A549 (cell line): ENCODE measurements around the gene DAB1. TPM values are rescaled to one million over a fixed set of nuclear protein-coding genes. Genes with fewer than 3 reads are reported as not detected.

Experiments
- ATAC-seq, 2 experiments: fragments of 200-7000 bp in 1 of 2; fragments of >200 bp in 1 of 2; cut with Nextera tagmentation in 1 of 2; cut with Tn5 transposase in 1 of 2; 3 replicates each; pipeline versions ENCODE4 v1.8.0 to v1.9.1; 2018 to 2020; ENCODE audit warnings: mild to moderate bottlenecking in 1 of 2, moderate library complexity in 1 of 2
- CTCF ChIA-PET: fragments of 300-600 bp; sonication (Branson Sonifier 250); formaldehyde crosslinking; extraction: SDS; loops from one replicate; lab custom pipeline; 2021; ENCODE audit warnings: antibody characterized with exemption, inconsistent platforms; lab: Yijun Ruan, JAX
- POLR2A ChIA-PET: fragments of 350-600 bp; formaldehyde crosslinking; extraction: SDS; loops from one replicate; lab custom pipeline; 2021; ENCODE audit warnings: antibody characterized with exemption, inconsistent platforms; lab: Yijun Ruan, JAX
- DNase-seq, 2 experiments: peaks; one replicate each; pipeline versions ENCODE4 v3.0.0 to v3.0.0-alpha.2; 2011 to 2016; ENCODE audit warnings: low read depth in 1 of 2, low spot score in 1 of 2
- FAIRE-seq: peaks from 2 replicates; lab custom pipeline; 2011; peaks lifted over from hg19 to GRCh38; lab: Jason Lieb, UNC
- H3K27ac ChIP-seq, 2 experiments: fragments of >200 bp; sonication (Bioruptor Twin); formaldehyde crosslinking; 3 replicates each; pipeline ENCODE4 v1.5.1; 2016 to 2017
- H3K4me1 ChIP-seq: fragments of >200 bp; sonication (Bioruptor Twin); formaldehyde crosslinking; 3 replicates; pipeline ENCODE4 v1.6.1; 2016
- H3K4me2 ChIP-seq: fragments of >200 bp; sonication (Bioruptor Twin); formaldehyde crosslinking; 3 replicates; pipeline ENCODE4 v1.6.1; 2016
- H3K4me3 ChIP-seq: fragments of >200 bp; sonication (Bioruptor Twin); formaldehyde crosslinking; 3 replicates; pipeline ENCODE4 v1.5.1; 2016
- H3K9me3 ChIP-seq: fragments of >200 bp; sonication (Bioruptor Twin); formaldehyde crosslinking; 3 replicates; pipeline ENCODE4 v1.6.1; 2016
- BHLHE40 ChIP-seq: IDR thresholded peaks from 2 replicates; pipeline ENCODE4 v1.6.1; 2012; ENCODE audit warnings: low read depth, low read length, inconsistent platforms
- CEBPB ChIP-seq, 2 experiments: fragments of >200 bp in 1 of 2; sonication (Bioruptor Twin) in 1 of 2; formaldehyde crosslinking in 1 of 2; IDR thresholded peaks; 2 replicates each; pipeline ENCODE4 v1.6.1; 2012 to 2016
- EHMT2 ChIP-seq: fragments of 200-600 bp; sonication (generic); IDR thresholded peaks from 2 replicates; pipeline ENCODE4 v1.6.1; 2016; ENCODE audit warnings: antibody characterized with exemption, low read depth, mild to moderate bottlenecking, moderate library complexity
- ESRRA ChIP-seq: fragments of 150-350 bp; IDR thresholded peaks from 2 replicates; pipeline ENCODE4 v1.6.1; 2014; ENCODE audit warnings: mild to moderate bottlenecking, low read length, borderline replicate concordance
- FOSB ChIP-seq: fragments of 250-450 bp; sonication (Bioruptor Pico); IDR thresholded peaks from 2 replicates; pipeline ENCODE4 v1.5.0; 2020; ENCODE audit warnings: mild to moderate bottlenecking, moderate library complexity
- FOXS1 ChIP-seq: fragments of 250-450 bp; sonication (Bioruptor Pico); IDR thresholded peaks from 2 replicates; pipeline ENCODE4 v1.5.0; 2020; ENCODE audit warnings: mild to moderate bottlenecking, moderate library complexity
- HEYL ChIP-seq: fragments of 250-450 bp; sonication (Bioruptor Pico); IDR thresholded peaks from 2 replicates; pipeline ENCODE4 v1.8.0; 2021; ENCODE audit warnings: mild to moderate bottlenecking, moderate library complexity
- HOXA7 ChIP-seq: fragments of 250-450 bp; sonication (Bioruptor Pico); IDR thresholded peaks from 2 replicates; pipeline ENCODE4 v1.5.0; 2020; ENCODE audit warnings: mild to moderate bottlenecking, moderate library complexity
- KDM1A ChIP-seq: fragments of 200-600 bp; sonication (generic); IDR thresholded peaks from 2 replicates; pipeline ENCODE4 v1.6.1; 2016; ENCODE audit warnings: low read depth, mild to moderate bottlenecking
- MAFK ChIP-seq: fragments of 450-650 bp; IDR thresholded peaks from 2 replicates; pipeline ENCODE4 v1.6.1; 2014; ENCODE audit not compliant: partially characterized antibody
- MYC ChIP-seq: IDR thresholded peaks from 2 replicates; pipeline ENCODE4 v1.6.1; 2012; ENCODE audit warnings: mild to moderate bottlenecking, inconsistent platforms, low read length, improper control_type of control experiment, borderline replicate concordance
- NPAS2 ChIP-seq: fragments of 250-450 bp; sonication (Bioruptor Pico); IDR thresholded peaks from 2 replicates; pipeline ENCODE4 v1.8.0; 2022; ENCODE audit warnings: mild to moderate bottlenecking, moderate library complexity, borderline replicate concordance
- PHF8 ChIP-seq: fragments of 200-600 bp; sonication (generic); IDR thresholded peaks from 2 replicates; pipeline ENCODE4 v1.6.1; 2016; ENCODE audit warnings: low read depth, mild to moderate bottlenecking, antibody characterized with exemption, moderate library complexity, borderline replicate concordance
- POLR2A ChIP-seq: IDR thresholded peaks from 2 replicates; pipeline ENCODE4 v1.6.1; 2012; ENCODE audit warnings: mild to moderate bottlenecking, low read length
- RARB ChIP-seq: fragments of 250-450 bp; sonication (Bioruptor Pico); IDR thresholded peaks from 2 replicates; pipeline ENCODE4 v1.8.0; 2021; ENCODE audit warnings: mild to moderate bottlenecking, moderate library complexity
- RCOR1 ChIP-seq: fragments of 150-350 bp; IDR thresholded peaks from 2 replicates; pipeline ENCODE4 v1.6.1; 2014; ENCODE audit warnings: antibody characterized with exemption, low read length, low read depth
- RNF2 ChIP-seq: fragments of 200-600 bp; sonication (generic); IDR thresholded peaks from 2 replicates; pipeline ENCODE4 v1.6.1; 2016; ENCODE audit warnings: low read depth, mild to moderate bottlenecking, antibody characterized with exemption, moderate library complexity, borderline replicate concordance
- SMC3 ChIP-seq: fragments of >200 bp; sonication (Bioruptor Twin); formaldehyde crosslinking; IDR thresholded peaks from 3 replicates; pipeline ENCODE4 v1.6.1; 2018; ENCODE audit warnings: inconsistent platforms
- ZC3H11A ChIP-seq: fragments of 450-650 bp; IDR thresholded peaks from 2 replicates; pipeline ENCODE4 v1.6.1; 2014; ENCODE audit warnings: antibody characterized with exemption, mild to moderate bottlenecking
- ZFP36 ChIP-seq: fragments of 450-650 bp; IDR thresholded peaks from 2 replicates; pipeline ENCODE4 v1.6.1; 2014; ENCODE audit warnings: borderline replicate concordance; ENCODE audit not compliant: partially characterized antibody
- ZNF302 ChIP-seq: fragments of 250-450 bp; sonication (Bioruptor Pico); IDR thresholded peaks from 2 replicates; pipeline ENCODE4 v1.9.0; 2021; ENCODE audit warnings: inconsistent platforms, mild to moderate bottlenecking, moderate library complexity
- WGBS: methylation state at CpG from one replicate; pipeline ENCODE4 v1.1.6; 2017; ENCODE audit errors: missing lambda C conversion rate; 5-methylcytosine and 5-hydroxymethylcytosine counted together
- polyA plus RNA-seq, 4 experiments: library from polyadenylated mRNA; depleted of rRNA in 3 of 4; stranded (reverse); fragments of >200 nt; fragmentation: RNase III in 1 of 4; extraction: RNeasy Plus Mini Kit Qiagen cat#74134 plus additional on column Dnase treatment in 1 of 4; gene quantifications; 2 replicates in 3 of 4; 3 replicates in 1 of 4; pipeline ENCODE4 v1.2.3, GENCODE V29; 2011 to 2017
- TF ChIP-seq, protein P1 (sequence below): fragments of >200 bp; sonication (Bioruptor Twin); formaldehyde crosslinking; IDR thresholded peaks from 3 replicates; pipeline ENCODE4 v1.5.1; 2016
- TF ChIP-seq, protein P2 (sequence below): fragments of >200 bp; sonication (Bioruptor Twin); formaldehyde crosslinking; IDR thresholded peaks from 2 replicates; pipeline ENCODE4 v1.6.1; 2016
- TF ChIP-seq, protein P3 (sequence below): IDR thresholded peaks from 2 replicates; pipeline ENCODE4 v1.6.1; 2012; ENCODE audit warnings: low read depth, borderline replicate concordance
- TF ChIP-seq, protein P4 (sequence below): fragments of 450-650 bp; IDR thresholded peaks from 2 replicates; pipeline ENCODE4 v1.6.1; 2014; ENCODE audit warnings: antibody characterized with exemption

The DAB1 gene
- polyA plus RNA-seq, 2 of the 4 experiments (the other 2 are of a cell fraction), result not detected

DNA sequence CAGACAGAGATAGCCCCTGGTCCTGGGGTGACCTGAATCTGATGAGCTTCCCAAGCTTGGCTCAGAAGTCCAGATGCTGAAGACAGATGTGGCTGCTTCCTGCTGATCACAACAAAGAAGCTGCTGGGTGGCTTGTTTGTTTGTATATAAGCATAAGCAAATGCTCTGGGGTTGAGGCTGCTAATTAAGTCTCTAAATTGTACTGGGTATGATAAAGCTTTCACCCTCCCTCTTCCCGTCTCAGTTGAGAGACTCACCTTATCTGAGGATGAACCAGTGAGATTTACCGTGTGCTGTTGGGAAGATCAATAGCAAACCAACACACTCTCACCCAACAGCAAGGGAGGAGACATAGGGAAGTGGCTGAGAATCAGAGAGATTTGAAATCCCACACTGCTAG, 42.0 kb downstream of the DAB1 start:
- Histone ChIP-seq H3K4me1 (no peaks in the 10 kb centered on the region), H3K9me3 (no peaks in the 10 kb centered on the region), H3K4me3 (no peak overlapping the region), H3K4me2 (no peak overlapping the region), H3K27ac (no peak overlapping the region)
- ATAC-seq (no peak), FAIRE-seq (no peak), DNase-seq (no peak)
- POLR2A ChIA-PET, result no interaction called here
- CTCF ChIA-PET, result no interaction called here
- WGBS, result 3% methylated on average over 2 of the region's 2 CpGs
- TF ChIP-seq POLR2A, result no peak
- no peak for TF ChIP-seq KDM1A
- no peak for TF ChIP-seq NPAS2 (CRISPR knock-in tag)
- no peak for TF ChIP-seq ESRRA
- TF ChIP-seq BHLHE40, result no peak
- TF ChIP-seq FOSB (CRISPR knock-in tag), result no peak
- TF ChIP-seq PHF8, result no peak
- TF ChIP-seq, protein P1, sequence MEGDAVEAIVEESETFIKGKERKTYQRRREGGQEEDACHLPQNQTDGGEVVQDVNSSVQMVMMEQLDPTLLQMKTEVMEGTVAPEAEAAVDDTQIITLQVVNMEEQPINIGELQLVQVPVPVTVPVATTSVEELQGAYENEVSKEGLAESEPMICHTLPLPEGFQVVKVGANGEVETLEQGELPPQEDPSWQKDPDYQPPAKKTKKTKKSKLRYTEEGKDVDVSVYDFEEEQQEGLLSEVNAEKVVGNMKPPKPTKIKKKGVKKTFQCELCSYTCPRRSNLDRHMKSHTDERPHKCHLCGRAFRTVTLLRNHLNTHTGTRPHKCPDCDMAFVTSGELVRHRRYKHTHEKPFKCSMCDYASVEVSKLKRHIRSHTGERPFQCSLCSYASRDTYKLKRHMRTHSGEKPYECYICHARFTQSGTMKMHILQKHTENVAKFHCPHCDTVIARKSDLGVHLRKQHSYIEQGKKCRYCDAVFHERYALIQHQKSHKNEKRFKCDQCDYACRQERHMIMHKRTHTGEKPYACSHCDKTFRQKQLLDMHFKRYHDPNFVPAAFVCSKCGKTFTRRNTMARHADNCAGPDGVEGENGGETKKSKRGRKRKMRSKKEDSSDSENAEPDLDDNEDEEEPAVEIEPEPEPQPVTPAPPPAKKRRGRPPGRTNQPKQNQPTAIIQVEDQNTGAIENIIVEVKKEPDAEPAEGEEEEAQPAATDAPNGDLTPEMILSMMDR, result no peak
- no peak for TF ChIP-seq SMC3
- no peak for TF ChIP-seq ZC3H11A
- no peak for TF ChIP-seq RCOR1
- TF ChIP-seq, protein P2, sequence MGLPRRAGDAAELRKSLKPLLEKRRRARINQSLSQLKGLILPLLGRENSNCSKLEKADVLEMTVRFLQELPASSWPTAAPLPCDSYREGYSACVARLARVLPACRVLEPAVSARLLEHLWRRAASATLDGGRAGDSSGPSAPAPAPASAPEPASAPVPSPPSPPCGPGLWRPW, result no peak
- no peak for TF ChIP-seq ZFP36
- no peak for TF ChIP-seq MAFK
- no peak for TF ChIP-seq EHMT2
- TF ChIP-seq, protein P3, sequence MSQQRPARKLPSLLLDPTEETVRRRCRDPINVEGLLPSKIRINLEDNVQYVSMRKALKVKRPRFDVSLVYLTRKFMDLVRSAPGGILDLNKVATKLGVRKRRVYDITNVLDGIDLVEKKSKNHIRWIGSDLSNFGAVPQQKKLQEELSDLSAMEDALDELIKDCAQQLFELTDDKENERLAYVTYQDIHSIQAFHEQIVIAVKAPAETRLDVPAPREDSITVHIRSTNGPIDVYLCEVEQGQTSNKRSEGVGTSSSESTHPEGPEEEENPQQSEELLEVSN, result no peak
- TF ChIP-seq HOXA7 (CRISPR knock-in tag), result no peak
- TF ChIP-seq FOXS1 (CRISPR knock-in tag), result no peak
- TF ChIP-seq RNF2, result no peak
- TF ChIP-seq, protein P4, sequence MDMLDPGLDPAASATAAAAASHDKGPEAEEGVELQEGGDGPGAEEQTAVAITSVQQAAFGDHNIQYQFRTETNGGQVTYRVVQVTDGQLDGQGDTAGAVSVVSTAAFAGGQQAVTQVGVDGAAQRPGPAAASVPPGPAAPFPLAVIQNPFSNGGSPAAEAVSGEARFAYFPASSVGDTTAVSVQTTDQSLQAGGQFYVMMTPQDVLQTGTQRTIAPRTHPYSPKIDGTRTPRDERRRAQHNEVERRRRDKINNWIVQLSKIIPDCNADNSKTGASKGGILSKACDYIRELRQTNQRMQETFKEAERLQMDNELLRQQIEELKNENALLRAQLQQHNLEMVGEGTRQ, result no peak

DNA sequence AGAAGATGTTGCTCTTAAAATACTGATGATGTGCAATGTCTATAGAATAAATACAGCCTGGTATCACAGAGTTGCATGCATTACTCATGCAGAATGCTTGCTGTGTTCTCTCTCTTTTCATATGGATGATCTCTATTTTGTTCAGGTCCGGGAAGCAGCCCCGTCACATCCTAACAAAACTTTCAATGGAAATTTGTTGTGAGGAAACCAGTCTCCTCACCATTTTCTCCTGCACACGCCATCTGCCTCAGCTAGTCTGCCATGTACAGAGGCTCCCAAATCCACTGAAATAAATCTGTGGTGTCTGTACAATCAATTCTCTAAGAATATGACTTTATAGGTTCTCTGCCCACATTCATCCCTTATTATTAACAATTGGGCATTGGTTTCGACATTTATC, 42.4 kb downstream of the DAB1 start:
- 28% methylated on average over 4 of the region's 4 CpGs for WGBS
- H3K4me2 ChIP-seq, result no peak overlapping the region
- no peak for FAIRE-seq
- TF ChIP-seq RNF2 (no peak), RARB (CRISPR knock-in tag) (no peak), ZNF302 (CRISPR knock-in tag) (no peak), MYC (no peak), HEYL (CRISPR knock-in tag) (no peak), CEBPB (IDR thresholded peaks at IDR 0.05) (no peak), KDM1A (no peak), EHMT2 (no peak), BHLHE40 (no peak), FOSB (CRISPR knock-in tag) (no peak)
- TF ChIP-seq, protein P4, result no peak
- TF ChIP-seq, all 56 proteins: peak for 0
- Histone ChIP-seq H3K4me1 (no peaks in the 10 kb centered on the region), H3K27ac (no peak overlapping the region), H3K4me3 (no peak overlapping the region), H3K9me3 (no peaks in the 10 kb centered on the region)
- POLR2A ChIA-PET, result no interaction called here
- ATAC-seq (no peak), DNase-seq (no peak)
- CTCF ChIA-PET, result no interaction called here
